CD4-positive, alpha-beta T cell treated with Interleukin-17A for 4 hours (primary cell): ENCODE results near the gene HOXC9.

Experiments
- DNase-seq: peaks from one replicate; pipeline ENCODE4 v3.0.0-alpha.2; 2020; ENCODE audit warnings: mixed read lengths

Gene HOXC9

GRCh38 chr12:54015018-54015931 lies 15.3 kb downstream of the HOXC9 start:
- no peak for DNase-seq

DNA sequence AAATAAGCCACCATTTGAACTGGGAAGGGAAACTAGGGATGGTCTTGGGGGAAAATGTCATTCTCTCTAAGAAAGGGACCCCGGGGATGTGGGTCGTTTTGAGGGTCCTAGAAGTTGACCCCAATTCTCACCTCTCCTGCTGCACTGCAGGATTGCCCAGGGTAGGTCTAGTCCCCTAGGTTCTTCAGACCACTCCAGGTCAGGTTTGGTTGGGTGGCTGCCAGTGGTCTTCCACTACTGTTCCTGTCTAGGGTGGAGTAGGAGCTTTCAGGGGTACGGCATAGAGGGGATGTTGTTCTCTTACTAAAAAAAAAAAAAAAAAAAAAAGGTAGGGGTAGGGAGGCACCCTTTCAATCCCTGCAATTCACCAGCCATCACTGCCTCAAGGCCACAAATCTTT lies 16.1 kb downstream of the HOXC9 start:
- no peak for DNase-seq

GRCh38 chr12:54016478-54016964 lies 16.6 kb downstream of the HOXC9 start:
- DNase-seq = no peak

DNA sequence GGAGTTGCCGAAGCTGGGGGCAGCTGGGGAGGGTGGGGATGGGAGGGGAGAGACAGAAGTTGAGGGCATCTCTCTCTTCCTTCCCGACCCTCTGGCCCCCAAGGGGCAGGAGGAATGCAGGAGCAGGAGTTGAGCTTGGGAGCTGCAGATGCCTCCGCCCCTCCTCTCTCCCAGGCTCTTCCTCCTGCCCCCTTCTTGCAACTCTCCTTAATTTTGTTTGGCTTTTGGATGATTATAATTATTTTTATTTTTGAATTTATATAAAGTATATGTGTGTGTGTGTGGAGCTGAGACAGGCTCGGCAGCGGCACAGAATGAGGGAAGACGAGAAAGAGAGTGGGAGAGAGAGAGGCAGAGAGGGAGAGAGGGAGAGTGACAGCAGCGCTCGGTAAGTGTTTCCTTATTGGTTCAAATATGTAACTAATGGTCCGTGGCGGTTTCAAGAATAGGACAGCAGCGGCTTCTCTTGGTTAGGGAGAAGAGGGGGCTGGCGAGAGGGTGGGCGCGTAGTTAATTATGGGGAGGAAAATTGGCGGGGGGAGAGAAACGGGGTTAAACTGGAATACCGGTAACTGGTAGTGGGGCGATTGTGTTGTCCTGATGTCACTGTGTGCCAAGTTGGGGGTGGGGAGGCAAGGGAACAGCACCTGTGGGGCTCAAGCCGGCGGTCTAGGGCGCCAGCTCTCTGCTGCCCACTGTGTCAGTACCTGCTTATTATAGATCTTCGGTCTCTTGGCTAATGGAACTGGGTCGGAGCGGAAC lies 17.2 kb downstream of the HOXC9 start:
- no peak for DNase-seq

- peak; percentile 79 for DNase-seq
Observed at GRCh38 chr12:54017878-54018467, 18.0 kb downstream of the HOXC9 start.

DNA sequence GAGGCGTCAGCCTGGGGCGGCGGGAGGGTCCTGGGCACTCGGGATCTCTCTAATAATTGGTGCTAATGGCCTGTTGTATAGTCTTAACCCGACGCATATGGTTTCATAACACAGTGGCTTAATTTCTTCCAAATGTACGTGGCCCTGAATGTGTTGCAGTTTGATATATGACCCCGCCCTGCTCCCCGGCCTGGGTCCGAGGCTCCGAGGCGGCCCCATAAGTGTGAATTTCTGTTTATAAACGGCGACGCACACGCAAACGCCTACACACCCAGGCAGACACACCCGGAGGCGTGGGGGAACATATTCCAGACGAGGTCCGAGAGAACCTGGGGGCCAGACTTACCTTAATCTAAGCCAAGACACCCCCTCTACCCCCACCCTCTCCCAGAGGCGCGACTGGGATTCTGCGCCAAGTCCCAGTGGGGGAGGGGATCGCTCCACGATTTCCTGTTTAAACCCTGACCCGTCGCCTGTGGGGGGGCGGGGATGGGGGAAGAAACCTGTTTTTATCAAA lies 18.6 kb downstream of the HOXC9 start:
- no peak for DNase-seq

DNA sequence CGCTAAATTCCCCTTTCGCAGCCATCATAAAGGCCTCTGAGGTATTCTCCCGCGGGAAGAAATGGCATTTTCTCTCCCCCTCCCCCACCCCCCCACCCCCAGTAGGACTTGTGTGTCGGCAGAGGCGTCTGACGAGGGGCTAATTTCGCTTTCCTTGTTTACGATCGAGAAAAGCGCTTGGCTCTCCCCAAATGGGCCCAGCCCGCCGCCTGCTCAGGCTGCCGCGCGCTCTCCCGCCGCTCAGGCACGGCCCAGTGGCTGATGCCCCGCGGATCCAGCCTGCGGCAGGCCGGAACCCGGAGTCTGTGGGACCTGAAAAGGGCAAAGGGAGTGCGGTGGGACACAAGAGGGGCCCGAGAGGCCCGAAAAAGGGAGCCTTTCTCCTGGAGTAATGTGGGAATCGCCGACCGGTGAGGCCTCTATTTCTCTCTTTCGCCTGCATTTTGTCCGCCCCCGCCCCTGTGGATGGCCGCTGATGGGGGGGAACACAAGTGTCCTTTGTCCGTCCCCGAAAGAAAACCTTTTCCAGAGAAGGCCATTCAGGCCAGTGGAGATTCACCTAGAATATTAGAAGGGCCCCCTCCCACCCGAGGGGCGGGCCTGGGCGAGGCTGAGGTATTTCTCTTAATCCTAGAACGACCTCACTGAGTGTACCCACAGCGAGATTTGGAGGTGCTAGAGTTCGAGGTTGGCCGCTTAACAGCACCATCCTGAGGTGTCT lies 19.3 kb downstream of the HOXC9 start:
- no peak for DNase-seq

DNA sequence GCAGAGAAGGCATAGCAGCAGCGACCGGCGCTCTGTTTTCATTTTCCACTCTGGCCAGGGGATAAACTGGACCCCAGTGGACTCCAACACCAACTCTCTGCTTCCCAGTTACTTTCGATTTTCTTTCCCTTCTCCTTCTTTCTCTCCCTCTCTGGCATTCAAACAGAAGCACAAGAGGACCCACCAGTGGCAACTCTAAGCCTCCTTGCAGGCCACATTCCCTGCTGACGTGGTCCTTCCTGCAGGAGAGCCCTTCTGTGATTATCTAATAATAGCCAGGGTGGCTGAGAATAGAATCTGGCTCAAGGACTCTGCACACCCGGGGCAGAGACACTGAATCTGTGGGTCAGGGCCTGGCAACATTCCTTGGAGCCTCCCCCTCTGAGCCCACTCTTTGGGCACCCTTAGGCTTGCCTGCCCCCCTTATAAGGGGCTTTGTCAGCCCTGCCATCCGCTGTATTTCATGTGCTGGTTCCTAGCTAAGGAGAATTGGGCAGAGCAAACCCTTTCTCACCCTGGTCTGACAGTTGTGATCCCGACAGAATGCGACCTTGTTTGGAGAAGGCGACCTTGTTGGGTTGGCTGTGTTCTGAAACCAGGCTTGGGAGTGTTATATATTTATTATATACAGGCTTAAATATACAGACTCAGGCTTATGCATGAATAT lies 20.1 kb downstream of the HOXC9 start:
- DNase-seq = no peak

DNA sequence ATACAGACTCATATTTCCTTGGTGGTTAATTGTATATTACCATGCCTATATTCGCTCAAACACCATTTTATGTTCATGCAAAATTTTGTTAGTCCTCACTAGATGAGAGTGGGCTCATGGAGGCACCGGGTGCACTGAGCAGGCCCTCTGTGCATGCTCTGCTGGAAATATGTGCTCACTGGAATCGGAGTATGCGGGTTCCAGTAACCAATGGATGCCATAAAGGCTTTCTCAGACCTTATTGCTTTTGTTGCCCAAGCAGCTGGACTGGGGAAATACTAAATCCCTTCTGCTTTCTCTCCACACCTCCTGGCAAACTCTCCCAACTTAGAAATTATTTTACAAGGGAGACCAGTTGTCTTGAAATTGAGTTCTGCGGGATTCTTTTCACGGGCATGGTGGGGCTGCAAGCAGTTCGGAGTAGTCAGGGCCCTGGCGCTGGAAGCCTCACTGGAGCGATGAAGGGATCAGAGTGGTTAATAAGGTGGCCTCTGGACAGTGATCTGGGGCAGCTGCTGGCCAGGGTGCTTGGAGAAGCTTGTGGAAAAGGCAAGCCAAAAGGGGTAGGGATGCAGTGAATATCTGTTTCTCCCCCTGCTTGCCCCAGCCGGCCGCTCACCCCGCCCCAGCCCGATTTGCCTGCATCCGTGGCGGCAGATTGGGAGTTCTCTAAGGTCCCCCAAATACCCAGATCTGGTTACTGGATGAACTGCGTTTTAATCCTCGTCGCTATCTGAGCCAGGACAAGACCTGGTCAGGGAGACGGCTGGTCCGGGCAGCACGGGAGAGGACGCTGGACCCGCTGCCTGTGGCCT lies 20.8 kb downstream of the HOXC9 start:
- DNase-seq = no peak

DNA sequence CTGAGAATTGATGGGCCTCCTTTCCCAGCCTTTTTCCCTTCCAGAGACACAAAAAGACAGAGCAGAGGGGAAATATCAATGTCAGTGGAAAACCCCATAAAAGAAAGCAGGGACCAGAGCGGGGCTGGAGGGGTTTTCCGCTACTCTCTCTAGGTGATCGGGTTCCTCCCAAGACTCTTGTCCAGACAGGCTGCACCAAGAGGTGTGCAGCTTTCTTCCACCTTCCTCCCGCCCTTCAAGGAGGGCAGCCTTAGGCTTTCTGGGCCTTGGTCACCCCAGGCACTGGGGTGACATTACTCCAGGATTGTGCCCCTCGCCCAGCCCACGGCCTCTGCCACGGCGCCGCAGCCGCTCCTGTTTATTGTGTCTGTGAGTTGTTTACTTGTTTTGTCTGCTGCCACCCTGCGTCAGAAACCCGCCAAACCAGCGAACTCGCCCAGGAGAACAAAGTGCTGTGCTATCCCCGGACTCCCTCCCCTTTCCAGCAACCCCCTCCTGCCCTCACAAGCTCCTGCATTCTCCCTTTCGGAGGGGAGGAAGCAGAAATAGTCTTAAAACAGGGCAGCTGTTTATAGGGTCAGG lies 21.6 kb downstream of the HOXC9 start:
- DNase-seq = no peak

- no peak for DNase-seq
Observed at GRCh38 chr12:54022960-54023884, 23.3 kb downstream of the HOXC9 start.

DNA sequence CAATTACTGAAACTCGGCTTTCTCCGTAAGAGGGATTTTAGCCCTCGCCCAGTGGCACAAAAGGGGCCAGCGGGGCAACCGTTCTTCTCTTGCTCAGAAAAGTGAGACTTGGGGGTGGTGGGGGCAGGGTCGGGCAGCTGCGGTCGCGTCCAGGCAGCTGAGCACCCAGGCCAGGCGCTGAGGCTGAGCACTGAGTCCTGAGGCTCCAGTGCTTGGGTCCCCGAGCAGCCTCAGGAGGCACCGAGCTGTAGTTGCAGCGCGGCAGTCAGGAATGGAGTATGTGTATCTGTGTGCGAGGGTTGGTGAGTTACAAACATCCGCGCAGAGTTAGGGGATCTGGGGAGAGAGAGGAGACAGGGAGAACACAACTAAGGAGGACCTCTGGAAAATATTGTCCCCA lies 24.2 kb downstream of the HOXC9 start:
- no peak for DNase-seq

DNA sequence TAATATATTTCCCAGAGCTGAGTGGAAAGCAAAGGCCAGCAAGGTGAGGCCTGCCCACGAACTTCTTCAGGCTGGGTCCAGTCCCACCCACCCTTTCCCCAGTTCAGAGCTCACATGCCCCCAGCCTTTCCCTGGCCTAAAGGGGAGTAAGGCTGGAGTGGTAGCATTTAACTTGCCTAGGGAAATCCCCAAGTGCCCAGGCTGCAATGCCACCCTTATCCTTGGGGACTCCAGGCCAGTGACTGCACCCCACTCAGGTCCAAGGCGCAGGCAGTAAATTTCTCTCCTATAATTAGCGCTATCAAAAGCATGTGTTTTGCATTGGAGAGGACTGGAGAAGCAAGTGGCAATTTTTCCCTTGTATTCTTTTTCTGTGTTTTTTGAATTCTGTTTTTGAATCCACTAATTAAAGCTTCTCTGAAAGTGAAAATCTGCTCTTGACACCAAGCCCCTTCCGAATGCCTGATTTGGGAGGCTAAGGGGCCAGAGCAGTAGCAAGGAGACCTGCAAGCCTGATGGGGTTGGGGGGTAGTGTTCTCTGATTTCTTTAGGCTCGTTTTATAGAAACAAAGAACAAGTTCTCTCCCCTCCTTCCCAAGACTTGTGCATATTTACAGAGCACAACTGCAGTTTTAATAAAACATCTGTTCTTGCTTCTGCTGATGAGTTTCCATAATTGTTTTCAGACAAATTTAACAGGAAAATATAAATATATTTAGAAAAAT lies 24.8 kb downstream of the HOXC9 start:
- no peak for DNase-seq

DNA sequence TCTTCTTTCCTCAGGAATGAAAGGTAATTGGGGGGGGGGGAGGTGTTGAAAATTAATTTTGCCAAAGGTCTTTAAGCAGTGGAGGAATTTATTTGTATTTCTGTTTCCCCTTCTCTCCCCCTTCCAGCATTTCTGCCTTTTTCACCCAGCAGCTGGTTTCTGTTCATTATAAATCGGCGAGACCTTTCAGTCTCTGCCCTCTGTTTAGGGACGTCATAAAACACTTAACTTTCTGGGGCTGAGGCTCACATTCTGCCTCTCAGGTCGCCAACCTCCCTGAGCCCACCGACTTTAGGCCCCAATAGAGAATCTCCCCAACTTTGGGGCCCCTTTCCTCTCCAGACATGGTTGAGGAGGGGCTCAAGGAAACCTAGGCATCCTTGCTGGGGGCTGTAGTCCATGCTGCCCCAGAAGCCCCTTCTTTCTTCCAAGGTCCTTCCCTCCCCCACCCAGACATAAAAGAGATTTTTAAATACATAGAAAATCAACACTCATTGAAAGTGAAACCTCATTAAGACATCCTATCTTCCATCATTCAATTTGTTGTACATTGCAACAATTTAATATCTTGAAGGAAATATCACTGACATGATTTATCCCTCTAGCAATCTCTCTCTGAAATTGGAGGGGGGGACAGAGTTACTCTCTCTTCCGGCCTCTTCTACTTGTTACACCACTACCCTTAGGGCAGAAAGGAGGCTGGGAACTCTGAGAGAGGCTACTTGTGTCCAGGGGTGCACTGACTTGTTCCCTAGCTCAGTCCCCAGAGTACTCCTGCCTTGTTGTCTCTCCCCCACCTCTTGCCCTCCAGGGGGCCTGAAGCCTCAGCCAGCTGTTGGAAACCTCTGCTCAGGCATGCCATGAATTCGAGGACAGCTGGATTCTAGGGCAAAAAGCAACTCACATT lies 25.8 kb downstream of the HOXC9 start:
- DNase-seq = no peak

DNA sequence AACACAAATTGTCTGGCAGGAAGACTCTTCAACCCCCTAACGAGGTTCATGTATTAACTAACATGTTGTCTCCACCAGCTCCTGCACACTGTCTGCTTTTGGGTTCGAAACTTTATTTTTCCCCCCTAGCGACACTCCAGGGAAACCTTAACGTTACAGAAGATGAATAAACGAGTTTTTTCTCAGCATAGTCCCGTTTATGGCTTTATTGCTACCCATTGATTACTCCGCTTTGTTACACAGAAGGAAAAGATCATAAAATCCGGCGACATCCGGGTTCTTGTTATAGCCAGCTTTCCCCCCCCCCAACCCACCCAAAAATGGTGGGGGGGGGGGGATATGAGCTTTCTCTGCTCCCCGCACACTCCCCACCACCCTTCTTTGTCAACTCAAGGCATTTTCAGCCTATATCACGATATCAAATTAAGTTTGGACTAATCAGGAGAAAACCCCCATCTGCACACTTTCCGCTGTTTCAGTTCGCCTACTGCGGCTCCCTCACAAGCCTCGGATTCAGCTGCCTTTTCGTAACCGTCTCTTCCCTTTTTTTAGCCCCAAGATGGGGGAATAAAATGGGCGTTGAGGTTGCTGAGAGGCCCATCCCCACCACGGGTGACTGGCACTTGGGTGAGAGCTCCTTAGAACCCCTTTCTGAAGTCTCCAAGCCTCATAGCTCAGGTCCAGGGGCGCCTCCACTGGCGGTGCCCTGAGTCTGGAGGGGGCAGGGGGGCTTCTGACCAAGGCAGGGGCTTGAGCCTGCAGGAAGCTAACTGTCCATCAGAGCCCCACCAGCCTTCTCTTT lies 26.9 kb downstream of the HOXC9 start:
- no peak for DNase-seq

- DNase-seq = no peak
Observed at GRCh38 chr12:54027442-54027786, 27.5 kb downstream of the HOXC9 start.
